Nephron (organoid): ENCODE results near the gene ZSCAN20.
A peak's percentile ranks its signal among the peaks of the same experiment; 100 is the strongest.

Source experiments
- H3K27ac Mint-ChIP-seq, 3 experiments: 2 replicates each; pipeline ENCODE4 v1.8.0; 2020; ENCODE audit warnings: mixed read lengths in 3 of 3, mild to moderate bottlenecking in 2 of 3, moderate library complexity in 1 of 3
- H3K27me3 Mint-ChIP-seq: 2 replicates; pipeline ENCODE4 v1.8.0; 2021; ENCODE audit warnings: low read depth, mild to moderate bottlenecking, moderate library complexity, mixed read lengths
- H3K36me3 Mint-ChIP-seq: 2 replicates; pipeline ENCODE4 v1.8.0; 2020; ENCODE audit warnings: low read depth, mixed read lengths
- H3K4me1 Mint-ChIP-seq: 2 replicates; pipeline ENCODE4 v1.8.0; 2020; ENCODE audit warnings: mixed read lengths
- H3K4me3 Mint-ChIP-seq, 3 experiments: 2 replicates each; pipeline ENCODE4 v1.8.0; 2020; ENCODE audit warnings: mild to moderate bottlenecking in 3 of 3, mixed read lengths in 3 of 3, moderate library complexity in 2 of 3
- H3K9me3 Mint-ChIP-seq: 2 replicates; pipeline ENCODE4 v1.8.0; 2020; ENCODE audit warnings: mixed read lengths
- TF ChIP-seq, protein P1 (sequence below), 3 experiments: fragments of 200-600 bp; sonication (generic); IDR thresholded peaks; one replicate each; pipeline ENCODE4 v1.5.0; 2021; ENCODE audit warnings: antibody characterized with exemption in 3 of 3; ENCODE audit not compliant: unreplicated experiment in 3 of 3

Gene ZSCAN20

DNA sequence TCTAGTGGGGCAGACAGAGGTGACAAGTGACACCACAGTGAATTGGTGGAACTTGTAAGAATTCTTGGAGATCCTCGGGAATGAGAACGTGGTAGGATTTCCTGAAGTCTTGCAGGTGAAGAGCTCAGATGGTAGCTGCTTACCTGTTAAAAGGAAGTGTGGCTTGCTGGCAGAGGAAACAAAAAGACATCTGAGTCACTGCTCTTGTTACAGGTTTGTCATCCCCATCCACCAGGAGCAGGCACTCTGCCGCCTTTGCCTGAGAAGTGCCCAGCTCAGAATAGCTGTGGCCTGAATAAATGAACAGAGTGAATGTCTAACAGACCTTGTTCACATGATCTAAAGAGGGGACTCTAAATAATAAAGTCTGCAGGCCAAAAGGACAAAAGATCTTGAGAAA, 12.3 kb upstream of the ZSCAN20 start:
- Mint-ChIP-seq H3K27ac (peak overlapping the region in 2 of 3 experiments; percentile 46 to 52), H3K4me3 (peak overlapping the region in 1 of 3 experiments; percentile 49), H3K9me3 (no peaks in the 10 kb centered on the region), H3K36me3 (no peaks in the 10 kb centered on the region), H3K27me3 (peaks cover 6% of the 10 kb centered on the region), H3K4me1 (peaks cover 43% of the 10 kb centered on the region)
- TF ChIP-seq, protein P1, sequence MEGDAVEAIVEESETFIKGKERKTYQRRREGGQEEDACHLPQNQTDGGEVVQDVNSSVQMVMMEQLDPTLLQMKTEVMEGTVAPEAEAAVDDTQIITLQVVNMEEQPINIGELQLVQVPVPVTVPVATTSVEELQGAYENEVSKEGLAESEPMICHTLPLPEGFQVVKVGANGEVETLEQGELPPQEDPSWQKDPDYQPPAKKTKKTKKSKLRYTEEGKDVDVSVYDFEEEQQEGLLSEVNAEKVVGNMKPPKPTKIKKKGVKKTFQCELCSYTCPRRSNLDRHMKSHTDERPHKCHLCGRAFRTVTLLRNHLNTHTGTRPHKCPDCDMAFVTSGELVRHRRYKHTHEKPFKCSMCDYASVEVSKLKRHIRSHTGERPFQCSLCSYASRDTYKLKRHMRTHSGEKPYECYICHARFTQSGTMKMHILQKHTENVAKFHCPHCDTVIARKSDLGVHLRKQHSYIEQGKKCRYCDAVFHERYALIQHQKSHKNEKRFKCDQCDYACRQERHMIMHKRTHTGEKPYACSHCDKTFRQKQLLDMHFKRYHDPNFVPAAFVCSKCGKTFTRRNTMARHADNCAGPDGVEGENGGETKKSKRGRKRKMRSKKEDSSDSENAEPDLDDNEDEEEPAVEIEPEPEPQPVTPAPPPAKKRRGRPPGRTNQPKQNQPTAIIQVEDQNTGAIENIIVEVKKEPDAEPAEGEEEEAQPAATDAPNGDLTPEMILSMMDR (IDR thresholded peaks at IDR 0.05; ENCODE audit: unreplicated experiment in 3 of 3): no peak

DNA sequence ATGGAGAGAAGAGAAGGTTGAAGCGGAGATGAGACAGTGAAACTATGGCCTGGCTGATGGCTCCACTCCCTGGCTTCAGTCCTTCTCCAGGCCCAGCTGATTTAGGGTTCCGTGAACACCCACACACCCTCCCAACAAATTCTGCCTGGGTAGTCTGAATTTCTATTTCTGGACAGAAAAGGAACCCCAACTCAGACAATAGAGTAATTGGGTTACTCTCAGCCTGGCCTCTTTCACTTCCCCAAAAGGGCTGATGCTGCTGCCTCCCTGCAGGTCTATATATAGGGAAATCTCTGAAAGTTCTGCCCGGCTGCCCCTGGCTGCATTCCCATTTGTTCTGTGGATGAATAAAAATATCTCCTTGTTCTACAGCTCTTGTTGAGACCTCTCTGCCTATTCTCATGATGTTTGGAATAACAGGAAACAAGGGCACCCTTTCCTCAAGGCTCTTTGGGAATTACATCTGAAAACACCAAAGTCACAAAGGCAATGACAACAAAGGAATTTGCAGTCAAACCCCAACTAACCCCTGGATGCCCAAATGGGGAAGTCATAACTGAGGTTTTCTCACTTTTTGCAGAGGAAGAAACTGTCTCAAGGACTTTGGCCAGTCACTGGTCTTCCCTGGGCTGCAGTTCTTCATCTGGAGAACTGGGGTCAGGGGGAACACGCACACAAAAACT, 11.4 kb upstream of the ZSCAN20 start:
- H3K4me1 Mint-ChIP-seq: peaks cover 37% of the 10 kb centered on the region
- TF ChIP-seq, protein P1 (IDR thresholded peaks at IDR 0.05; ENCODE audit: unreplicated experiment in 3 of 3): no peak
- peaks cover 6% of the 10 kb centered on the region for H3K27me3 Mint-ChIP-seq
- peak overlapping the region in 2 of 3 experiments; percentile 4 to 17 for H3K4me3 Mint-ChIP-seq
- H3K36me3 Mint-ChIP-seq: no peaks in the 10 kb centered on the region
- H3K27ac Mint-ChIP-seq: peak overlapping the region in 2 of 3 experiments; percentile 44 to 46
- no peaks in the 10 kb centered on the region for H3K9me3 Mint-ChIP-seq

- Mint-ChIP-seq H3K27ac (no peak overlapping the region), H3K4me1 (peaks cover 38% of the 10 kb centered on the region), H3K27me3 (peaks cover 1% of the 10 kb centered on the region), H3K4me3 (no peak overlapping the region), H3K9me3 (no peaks in the 10 kb centered on the region), H3K36me3 (no peaks in the 10 kb centered on the region)
- TF ChIP-seq, protein P1 (IDR thresholded peaks at IDR 0.05; ENCODE audit: unreplicated experiment in 3 of 3): no peak
Observed at GRCh38 chr1:33462405-33463164, 9.9 kb upstream of the ZSCAN20 start.

DNA sequence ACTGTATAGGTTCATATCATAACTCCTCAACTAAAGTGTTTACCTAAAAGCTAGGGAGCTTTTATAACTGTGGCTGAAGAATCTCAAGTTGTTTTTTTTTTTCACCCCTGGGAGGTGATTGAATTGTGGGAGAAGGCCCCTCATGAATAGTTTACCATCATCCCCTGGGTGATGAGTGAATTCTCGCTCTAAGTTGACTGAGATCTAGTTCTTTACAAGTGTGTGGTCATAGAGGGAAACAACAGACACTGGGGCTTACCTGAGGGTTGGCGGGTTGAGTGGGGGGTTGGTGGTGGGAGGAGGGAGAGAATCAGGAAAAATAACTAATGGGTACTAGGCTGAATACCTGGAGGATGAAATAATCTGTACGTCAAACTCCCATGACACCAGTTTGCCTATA, 7.9 kb upstream of the ZSCAN20 start:
- Mint-ChIP-seq H3K27me3 (no peaks in the 10 kb centered on the region), H3K36me3 (no peaks in the 10 kb centered on the region), H3K4me3 (no peak overlapping the region), H3K4me1 (peaks cover 37% of the 10 kb centered on the region), H3K27ac (no peak overlapping the region), H3K9me3 (no peaks in the 10 kb centered on the region)
- TF ChIP-seq, protein P1 (IDR thresholded peaks at IDR 0.05; ENCODE audit: unreplicated experiment in 3 of 3): no peak

- Mint-ChIP-seq H3K4me1 (peaks cover 37% of the 10 kb centered on the region), H3K27ac (no peak overlapping the region), H3K4me3 (no peak overlapping the region), H3K36me3 (no peaks in the 10 kb centered on the region), H3K9me3 (no peaks in the 10 kb centered on the region), H3K27me3 (no peaks in the 10 kb centered on the region)
- TF ChIP-seq, protein P1 (IDR thresholded peaks at IDR 0.05; ENCODE audit: unreplicated experiment in 3 of 3): no peak
Observed at GRCh38 chr1:33465316-33465715, 7.1 kb upstream of the ZSCAN20 start.
